Measurements from ENCODE around the gene EDARADD.
"Not testable (repeated sequence)": the region's sequence is repeated elsewhere in the genome, so short reads cannot be mapped to it uniquely, and the experiment has no call there.

Gene EDARADD

DNA sequence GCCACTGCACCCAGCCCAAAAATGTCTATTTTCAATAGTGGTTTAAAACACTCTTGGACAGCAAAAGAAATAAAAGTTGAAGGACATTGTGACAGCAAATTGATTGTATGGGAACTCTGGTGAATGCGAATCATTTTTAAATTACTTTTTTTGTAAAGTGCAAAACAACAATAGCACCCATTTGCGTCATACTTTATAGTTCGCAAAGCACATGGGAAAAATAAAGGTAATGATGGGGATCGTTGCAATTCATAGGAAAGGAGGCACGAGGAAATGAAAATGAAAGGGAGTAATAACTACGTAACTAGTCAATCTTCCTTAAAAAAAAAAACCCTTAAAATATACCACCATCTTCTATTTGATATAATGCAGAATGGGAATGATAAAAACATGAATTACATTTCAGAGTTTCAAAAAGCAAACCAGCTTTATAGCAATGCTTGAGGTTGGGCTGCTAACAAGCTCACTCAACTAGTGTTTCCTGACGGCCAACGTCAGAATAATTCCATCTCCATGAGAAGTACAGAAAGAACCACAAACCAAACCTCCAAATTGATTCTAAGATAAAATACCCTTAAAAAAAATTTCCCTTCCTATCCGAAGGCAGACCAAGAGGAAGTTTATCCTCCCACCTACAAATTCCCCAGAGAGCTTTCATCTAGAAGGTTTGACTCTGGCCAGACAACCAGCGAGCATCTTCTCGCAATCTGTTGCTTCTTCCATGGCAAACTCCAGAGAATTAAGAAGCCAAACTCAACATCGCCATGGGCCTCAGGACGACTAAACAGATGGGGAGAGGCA is at the start of gene EDARADD:
Gene EDARADD, plus strand, starts transcription at position 606 of the 801 bp plus-strand sequence. Its CDS starts 159 bp downstream, at position 765.
- peak; percentile 20 for DNase-seq

DNA sequence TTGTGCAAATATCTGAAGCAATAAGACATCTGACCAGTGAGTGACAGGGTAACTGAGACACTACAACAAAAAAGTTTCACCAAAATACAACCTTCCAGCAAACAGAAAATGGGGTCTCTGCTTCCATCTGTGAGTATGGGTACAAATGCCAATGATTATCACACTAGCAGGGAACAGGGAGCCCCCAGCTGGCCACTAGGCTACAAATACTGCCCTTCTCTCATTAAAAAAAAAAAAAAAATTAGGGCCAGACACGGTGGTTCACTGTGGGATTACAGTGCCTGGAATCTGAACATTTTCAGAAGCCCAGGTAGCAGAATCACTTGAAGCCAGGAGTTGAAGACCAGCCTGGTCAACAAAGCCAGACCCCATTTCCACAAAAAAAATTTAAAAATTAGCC is 48.4 kb upstream of the EDARADD start:
- DNase-seq = no peak

DNA sequence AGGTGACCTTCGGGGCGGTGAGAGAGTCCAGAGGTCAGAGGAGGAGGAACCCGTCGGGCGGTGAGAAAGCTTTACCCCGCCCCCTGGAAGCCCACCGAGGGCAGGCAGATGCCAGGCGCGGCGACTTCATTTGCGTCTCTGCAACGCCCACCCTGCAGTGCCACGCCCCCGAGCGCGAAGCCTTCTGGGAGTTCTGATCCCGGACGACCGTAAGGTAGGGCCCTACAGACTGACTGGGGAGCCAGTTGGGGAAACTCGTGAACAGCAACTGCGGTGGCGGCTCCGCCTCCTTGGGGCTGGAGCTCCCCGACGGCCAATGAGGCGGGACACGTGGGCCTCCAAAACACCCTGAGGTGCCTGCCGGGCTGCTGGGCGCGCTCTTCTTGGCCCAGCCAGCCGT is 46.0 kb upstream of the EDARADD start:
- no peak for DNase-seq

DNA sequence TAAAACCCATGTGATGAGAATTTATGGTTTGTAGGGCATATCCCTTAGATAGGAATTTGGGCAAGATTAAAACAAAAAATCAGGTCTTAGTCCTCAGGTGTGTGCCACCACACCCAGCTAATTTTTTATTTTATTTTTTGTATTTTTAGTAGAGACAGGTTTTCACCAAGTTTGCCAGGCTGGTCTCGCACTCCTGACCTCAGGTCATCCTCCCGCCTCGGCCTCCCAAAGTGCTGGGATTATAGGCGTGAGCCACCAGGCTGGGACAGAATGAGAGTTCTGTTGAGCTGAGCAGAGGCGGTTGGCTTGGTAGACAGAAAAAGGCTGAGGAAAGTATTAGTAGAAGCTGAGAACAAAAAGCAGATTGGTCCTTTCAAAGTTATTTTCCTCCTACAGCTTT is 43.8 kb upstream of the EDARADD start:
- no peak for DNase-seq

DNA sequence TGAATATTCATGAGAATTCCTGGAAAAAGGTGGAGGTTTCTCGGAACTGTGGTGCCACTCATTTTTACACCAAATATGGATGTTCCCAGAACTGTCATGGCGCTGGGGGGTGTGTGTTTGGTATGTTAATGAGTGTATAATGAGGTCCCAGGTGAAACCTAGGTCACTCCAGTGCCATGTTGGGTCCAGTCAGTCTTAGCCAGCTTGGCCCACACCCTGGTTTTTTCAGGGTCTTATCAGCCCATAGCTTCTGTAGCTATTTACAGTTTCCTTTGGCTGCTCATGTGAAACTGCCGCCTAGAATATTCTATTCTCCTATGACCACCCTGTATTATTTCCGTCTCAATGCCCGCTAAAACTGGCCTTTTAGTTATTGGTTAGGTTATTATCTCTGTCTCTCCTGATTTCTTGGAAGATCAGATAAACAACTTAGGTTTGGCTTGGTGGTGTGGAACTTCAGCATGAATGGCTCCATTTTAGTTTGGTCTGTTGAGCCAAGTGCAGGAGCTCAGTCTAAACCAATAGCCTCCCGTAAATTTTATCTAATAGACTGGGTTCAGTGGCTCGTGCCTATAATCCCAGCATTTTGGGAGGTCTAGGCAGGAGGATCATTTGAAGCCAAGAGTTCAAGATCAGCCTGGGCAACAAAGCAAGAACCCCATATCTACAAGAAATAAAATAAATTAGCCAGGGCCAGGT is 42.1 kb upstream of the EDARADD start:
- no peak for DNase-seq

DNA sequence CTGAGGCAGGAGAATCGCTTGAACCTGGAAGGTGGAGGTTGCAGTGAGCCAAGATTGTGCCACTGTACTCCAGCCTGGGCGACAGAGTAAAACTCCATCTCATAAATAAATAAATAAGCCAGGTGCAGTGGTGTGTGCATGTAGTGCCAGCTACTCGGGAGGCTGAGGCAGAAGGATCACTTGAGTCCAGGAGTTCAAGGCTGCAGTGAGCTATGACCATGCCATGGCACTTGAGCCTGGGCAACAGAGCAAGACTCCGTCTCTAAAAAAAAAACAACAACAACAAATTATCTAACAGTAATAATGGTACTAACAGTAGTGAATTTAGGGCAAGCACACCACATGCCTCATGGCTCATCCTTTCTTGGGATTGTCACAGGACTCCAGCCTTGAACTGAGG is 41.3 kb upstream of the EDARADD start:
- not testable (repeated sequence) for DNase-seq

DNA sequence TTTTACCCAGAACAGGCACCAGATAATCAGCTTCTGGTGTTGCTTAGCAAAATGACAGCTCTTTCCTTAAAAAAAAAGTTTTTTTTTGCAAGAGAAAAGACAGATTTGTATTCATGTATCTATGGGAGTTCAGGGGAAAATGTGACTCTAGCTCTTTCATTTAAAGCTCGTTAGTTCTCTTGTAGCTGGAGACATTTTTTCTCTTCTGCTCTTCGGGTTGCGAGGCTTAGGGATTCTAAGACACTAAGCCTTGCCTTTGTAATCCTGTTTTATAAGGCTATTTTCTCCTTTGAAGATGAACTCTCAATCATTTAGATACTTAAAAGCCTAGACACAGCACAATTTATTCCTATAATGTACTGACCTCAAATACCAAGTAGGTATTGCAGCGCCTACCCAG is 40.3 kb upstream of the EDARADD start:
- no peak for DNase-seq

DNA sequence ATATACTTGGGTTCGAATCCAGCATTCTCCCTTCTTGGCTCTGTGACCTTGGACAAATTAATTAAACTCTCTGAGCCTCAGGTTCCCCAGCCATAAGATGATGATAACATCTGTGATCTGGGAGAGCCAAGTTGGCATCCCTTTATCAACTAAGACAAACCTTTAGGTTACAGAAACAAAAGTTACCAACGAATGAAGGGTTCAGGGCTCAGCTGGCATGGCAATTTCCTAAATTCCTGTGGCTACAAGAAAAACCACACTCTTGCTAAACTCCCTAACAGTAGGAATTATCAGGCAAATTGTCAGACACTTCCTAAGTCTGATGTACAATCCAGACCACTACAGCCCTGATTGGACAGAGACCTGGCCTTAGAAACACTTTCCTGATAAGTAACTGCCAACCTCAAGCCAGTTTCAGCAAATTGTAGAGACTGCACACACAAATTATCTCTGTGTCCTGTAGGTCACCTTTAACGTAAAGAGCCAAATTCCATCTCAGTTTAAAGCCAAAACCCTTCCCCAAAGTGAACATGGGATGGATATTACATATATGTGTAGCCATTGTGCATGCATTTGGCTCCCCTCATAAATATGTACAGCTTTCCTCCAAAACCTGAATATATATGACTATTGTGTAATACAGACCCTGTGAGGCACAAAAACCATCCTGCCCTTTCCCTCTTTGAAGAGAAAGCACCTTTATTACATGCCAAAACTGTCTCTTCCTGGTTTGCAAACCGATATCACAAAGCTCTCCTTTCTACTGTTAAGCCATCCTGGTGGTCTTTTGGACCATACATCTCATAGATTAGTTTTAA is 39.5 kb upstream of the EDARADD start:
- no peak for DNase-seq

DNA sequence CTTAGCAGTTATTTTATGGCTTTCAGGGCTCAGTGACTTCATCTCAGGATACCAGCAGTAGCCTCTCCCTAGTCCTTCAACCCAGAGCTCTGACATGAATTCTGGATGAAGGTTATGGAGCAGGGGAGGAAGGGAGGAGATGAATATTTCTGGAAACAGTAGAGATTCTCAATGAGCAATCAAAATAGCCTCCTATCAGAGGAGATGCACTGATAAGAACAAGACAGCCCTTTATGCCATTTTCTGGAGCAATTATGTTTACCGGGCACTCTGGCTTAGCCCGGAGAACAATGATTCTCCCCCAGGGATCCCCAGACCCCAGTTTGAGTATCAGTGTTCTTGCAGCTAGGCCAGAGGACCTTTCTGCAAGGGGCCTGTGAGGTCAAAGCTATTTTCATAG is 37.9 kb upstream of the EDARADD start:
- no peak for DNase-seq

DNA sequence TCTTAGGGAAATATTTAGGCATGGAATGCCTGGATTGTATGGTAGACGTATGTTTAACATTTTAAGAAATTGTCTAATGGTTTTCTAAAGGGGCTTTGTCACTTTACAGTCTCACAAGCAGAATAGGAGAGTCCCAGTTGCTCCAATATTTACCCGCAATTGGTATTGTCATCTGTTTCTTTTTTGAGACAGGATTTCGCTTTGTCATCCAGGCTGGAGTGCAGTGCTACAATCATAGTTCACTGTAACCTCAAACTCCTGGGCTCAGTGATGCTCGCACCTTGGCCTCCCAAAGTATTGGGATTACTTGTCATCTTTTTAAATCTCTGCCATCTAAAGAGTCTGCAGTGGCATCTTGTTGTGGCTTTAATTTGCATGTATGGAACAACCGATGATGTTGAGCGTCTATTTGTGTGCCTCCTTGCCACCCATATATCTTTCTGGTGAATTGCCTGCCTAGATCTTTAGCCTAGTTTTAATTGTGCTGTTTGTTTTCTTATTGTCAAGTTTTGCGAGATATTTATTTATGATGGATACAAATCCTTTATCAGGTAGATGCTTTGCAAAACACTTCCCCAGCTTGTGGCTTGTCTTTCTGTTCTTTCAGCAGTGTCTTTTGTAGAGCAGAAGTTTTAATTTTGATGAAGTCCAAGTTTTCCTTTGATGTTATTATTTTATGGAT is 32.0 kb upstream of the EDARADD start:
- DNase-seq = no peak

DNA sequence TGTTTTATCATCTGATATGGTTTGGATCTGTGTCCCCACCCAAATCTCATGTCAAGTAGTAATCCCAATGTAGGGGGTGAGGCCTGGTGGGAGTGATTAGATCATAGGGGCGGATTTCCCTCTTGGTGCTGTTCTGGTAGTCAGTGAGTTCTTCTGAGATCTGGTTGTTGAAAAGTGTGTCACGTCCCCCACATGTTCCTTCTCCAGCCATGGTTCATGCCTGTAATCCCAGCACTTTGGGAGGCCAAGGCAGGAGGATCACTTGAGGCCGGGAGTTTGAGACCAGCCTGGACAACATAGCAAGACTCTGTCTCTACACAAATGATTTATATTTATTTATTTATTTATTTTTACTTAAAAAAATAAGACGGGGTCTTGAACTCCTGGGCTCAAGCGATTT is 30.8 kb upstream of the EDARADD start:
- no peak for DNase-seq

DNA sequence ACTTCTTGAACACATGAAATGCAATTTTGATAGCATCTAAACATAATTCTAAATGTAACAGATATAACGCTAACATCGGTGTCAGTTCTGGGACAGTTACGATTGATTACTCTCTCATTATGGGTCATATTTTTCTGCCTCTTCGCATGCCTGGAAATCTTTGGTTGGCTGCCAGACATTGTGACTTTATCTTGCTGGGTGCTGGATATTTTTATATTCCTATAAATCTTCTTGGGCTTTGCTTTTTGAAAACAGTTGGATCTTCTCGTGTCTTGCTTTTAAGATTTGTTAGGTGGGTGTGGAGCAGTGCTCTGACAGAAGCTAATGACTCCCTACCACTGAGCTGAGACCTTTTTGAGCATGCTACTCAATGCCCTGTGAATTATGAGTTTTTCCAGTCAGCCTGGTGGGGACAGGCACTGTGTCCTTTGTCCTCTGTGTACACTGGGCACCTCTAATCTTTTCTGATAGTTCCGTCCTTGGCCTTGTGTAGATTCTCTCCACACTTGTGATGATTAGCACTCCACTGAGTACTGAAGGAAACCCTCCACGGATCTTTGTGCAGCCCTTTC is 28.0 kb upstream of the EDARADD start:
- no peak for DNase-seq

DNA sequence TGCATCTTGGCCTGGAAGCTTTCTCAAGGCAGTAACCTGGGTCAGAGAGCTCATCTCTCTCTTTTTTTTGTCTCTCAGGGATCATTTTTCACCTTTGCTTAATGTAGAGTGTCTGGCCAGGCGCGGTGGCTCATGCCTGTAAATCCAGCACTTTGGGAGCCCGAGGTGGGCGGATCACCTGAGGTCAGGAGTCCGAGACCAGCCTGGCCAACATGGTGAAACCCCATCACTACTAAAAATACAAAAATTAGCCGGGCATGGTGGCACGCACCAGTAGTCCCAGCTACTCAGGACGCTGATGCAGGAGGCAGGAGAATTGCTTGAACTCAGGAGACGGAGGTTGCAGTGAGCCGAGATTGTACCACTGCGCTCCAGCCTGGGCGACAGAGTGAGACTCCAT is 27.4 kb upstream of the EDARADD start:
- DNase-seq = not testable (repeated sequence)

DNA sequence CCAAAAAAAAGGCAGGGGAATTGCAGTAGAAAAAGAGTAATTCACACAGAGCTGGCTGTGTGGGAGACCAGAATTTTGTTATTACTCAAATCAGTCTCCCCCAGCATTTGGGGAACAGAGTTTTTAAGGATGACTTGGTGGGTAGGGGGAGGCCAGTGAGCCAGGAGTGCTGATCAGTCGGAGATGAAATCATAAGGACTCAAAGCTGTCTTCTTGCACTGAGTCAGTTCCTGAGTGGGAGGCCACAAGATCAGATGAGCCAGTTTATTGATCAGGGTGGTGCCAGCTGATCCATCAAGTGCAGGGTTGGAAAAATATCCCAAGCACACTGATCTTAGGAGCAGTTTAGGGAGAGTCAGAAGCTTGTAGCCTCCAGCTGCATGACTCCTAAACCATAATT is 23.7 kb upstream of the EDARADD start:
- peak; percentile 74 for DNase-seq

DNA sequence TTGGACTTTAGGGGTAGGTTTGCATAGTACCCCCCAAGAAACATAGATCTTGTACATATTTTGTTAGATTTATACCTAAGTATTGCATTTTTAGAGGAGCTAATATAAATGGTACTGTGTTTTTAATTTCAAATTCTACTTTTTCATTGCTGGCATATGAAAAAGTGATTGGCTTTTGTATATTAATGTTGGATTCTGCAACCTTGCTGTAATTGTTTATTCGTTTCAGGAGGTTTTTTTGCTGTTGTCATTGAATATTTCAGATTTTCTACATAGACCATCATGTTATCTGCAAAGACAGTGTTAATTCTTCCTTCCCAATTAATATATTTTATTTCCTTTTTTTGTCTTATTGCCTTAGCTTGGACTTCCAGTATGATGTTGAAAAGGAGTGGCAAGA is 23.0 kb upstream of the EDARADD start:
- no peak for DNase-seq

DNA sequence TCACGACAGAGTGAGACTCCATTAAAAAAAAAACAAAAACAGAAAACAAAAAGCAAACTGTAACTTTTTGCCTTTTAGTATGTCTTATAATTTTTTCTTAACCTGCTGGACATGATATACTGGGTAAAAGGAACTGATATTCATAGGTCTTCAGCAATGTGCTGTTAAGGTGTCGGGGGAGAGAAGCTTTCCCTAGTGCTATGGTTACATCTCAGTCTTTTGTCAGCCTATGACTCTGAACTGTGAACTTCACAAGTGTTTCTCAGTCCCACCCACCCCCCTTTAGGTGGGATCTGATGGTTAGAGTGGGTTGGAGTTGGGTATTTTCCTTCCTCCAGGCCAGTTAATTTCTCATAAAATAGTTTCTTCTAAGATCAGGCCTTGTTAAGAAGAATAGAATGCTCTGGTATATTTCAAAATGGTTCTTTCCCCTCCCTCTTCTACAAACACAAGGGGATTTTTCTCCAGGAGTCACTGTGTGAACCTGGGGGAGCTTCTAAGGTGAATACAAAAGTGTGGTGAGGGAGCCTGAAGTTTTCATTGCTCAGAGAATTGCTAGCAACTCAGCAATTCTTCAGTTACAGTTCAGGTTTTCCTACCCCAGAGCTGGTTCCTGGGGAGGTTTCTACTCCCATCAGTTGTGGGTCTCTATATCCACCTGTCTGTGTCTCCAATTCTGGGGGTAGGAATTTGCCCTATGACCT is 16.1 kb upstream of the EDARADD start:
- no peak for DNase-seq

DNA sequence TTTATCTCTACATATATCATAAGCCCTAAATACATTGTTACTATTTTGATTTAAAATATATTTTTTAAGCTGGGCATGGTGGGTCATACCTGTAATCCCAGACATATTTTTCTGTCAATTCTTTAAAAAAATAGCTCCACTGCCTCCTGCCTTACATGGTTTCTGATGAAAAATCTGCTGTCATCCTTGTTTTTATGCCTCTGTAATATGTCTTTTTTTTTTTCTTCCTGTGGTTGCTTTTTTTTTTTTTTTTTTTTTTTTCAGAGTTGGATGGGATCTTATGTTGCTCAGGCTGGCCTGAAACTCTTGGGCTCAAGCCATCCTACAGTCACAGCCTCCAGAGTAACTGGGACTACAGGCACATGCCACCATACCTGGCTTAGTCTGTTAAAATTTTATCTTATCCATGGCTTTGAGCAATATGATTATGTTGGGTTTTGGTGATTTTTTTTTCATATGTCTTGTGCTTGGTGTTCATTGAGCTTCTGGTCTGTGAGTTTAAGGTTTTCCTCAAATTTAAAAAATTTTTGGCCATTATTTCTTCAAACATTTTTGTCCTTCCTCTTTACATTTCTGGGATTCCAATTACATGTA is 12.4 kb upstream of the EDARADD start:
- DNase-seq = no peak

DNA sequence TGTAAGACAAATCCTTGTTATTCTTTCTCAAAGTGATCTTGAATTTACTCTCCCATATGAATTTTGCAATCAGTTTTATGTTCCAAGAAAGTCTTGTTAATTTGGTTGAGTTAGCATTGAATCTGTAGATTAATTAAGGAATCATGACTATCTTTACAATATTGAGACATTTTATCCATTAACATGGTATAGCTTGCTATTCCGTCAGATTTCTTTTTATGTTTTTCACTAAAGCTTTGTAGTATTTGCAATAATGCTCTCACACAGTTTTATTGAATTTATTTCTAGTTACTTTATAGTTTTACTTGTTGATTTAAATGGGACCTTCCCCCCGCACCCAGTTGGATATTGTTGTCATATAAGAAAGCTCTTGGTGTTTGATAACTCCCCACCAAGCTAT is 5.8 kb upstream of the EDARADD start:
- no peak for DNase-seq

DNA sequence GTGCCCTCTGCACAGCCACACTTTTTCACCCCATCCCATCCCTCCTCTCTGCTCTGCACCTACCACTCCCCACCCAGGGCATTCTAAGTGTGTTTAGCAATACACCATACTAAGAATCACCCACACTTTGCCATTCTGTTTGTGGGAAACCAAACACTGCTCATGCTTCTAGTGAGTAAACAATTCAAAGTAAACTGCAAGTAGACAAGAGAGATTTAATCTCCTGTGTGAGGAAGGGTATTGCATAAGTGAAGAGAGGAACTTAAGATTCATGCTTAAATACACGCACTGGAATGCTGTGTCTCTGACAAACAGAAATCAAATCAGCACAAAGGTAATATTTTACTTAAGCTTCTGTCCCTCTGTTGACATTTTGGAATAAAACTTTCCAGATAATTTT is 4.8 kb upstream of the EDARADD start:
- no peak for DNase-seq

DNA sequence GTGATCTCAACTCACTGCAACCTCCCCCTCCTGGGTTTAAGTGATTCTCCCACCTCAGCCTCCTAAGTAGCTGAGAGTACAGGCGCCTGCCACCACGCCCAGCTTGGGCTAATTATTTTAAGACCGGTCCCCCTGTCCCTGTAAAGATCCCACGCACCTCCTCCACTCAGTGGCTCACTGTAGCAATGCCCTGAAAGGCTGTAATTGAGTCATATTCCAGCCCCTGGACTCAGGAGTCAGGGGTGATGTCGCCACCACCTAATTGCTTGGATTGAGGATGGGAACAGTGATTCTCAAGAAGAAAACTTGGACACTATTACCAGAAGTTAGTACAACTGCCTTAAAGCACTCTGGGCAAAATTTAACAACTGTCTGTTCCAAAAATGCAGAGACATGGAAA is 3.1 kb upstream of the EDARADD start:
- DNase-seq = no peak

DNA sequence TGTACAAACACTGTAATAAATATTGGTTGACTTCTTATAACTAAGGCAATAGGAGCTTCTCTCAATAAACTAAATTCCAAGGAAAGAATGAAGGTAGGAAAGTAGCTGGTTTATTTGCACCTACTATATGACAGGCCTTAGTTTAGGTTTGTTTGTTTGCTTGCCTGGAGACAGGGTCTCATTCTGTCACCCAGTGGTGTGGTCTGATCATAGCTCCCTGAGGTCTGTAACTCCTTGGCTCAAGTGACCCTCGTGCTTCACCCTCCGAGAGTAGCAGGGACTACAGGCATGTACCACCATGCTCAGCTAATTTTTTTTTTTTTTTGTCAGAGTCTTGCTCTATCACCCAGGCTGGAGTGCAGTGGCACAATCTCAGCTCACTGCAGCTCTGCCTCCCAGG is 1.9 kb upstream of the EDARADD start:
- DNase-seq = no peak

DNA sequence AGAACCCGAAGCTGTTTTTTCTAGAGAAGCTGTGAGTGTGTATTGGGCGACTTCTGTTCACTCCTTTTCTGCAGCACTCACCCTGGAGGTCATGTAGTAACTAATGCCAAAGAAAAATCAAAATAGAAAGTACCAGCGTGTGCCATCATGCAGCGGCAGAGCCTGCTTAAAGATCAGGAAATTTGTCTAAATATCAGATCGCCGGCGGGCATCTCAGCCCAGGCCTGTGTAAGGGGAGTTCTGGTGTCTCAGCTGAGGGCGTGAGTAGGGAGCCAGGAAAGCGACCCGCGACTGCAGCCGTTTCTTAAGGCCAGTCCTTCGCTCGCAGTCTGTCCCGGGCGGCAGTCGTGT is 768 bp downstream of the EDARADD start:
- DNase-seq = no peak

All from activated CD4-positive, alpha-beta T cell treated with anti-CD3 and anti-CD28 coated beads, Interleukin-2, amount 50 U/mL, for 16 hours (primary cell).